ENCODE data around the gene LNP1. TPM values are rescaled to one million over a fixed set of nuclear protein-coding genes. Genes with fewer than 3 reads are reported as not detected.

Gene LNP1
- total RNA-seq, 1 experiment from 2014 or later = 1.8 TPM

- Histone ChIP-seq H3K36me3 (ENCODE audit: control insufficient read depth, insufficient read depth, low read length) (no peaks in the 10 kb centered on the region), H3K4me3 (ENCODE audit: low read depth in 2 of 2, low read length in 2 of 2) (no peak overlapping the region), H3K27me3 (ENCODE audit: control insufficient read depth, insufficient read depth, low read length) (no peaks in the 10 kb centered on the region), H3K9me3 (ENCODE audit: control insufficient read depth, insufficient read depth, low read depth, low read length) (peaks cover 8% of the 10 kb centered on the region; the same call in 1 of the 2 replicates), H3K27ac (ENCODE audit: low read length) (no peak overlapping the region), H3K4me1 (ENCODE audit: control insufficient read depth, insufficient read depth, low read length) (no peaks in the 10 kb centered on the region; the same call in 1 of the 2 replicates)
- in situ Hi-C loops (cut with HindIII; ENCODE audit: low pct_unique_long_range_greater_than_20kb, low sequenced_read_pairs) = no loop called here
- ChIA-PET CTCF (no interaction called here), POLR2A (interaction anchor here (0.5 kb wide), 1 partner anchor 79 kb away, joined by 9 read pairs; no protein-coding TSS in a partner anchor)
- intact Hi-C loops (cut with micrococcal nuclease; ENCODE audit: unreplicated experiment) = loop anchor here (10.0 kb wide), 1 partner anchor 187 kb away; no protein-coding TSS in a partner anchor
- no TSS peak for BruUV-seq (replicated peaks)
- no peak for DNase-seq (ENCODE audit: low read depth, low spot score)
- ATAC-seq = no peak
- TF ChIP-seq CTCF (IDR thresholded peaks at IDR 0.05) = no peak
Observed at GRCh38 chr3:100407977-100408532, 6.7 kb downstream of the LNP1 start.

- ChIA-PET POLR2A (interaction anchor here (0.7 kb wide), 1 partner anchor 679 kb away, joined by 3 read pairs; no protein-coding TSS in a partner anchor), CTCF (no interaction called here)
- Histone ChIP-seq H3K4me3 (ENCODE audit: low read depth in 2 of 2, low read length in 2 of 2) (no peak overlapping the region), H3K27me3 (ENCODE audit: control insufficient read depth, insufficient read depth, low read length) (no peaks in the 10 kb centered on the region), H3K9me3 (ENCODE audit: control insufficient read depth, insufficient read depth, low read depth, low read length) (peaks cover 8% of the 10 kb centered on the region; the same call in 1 of the 2 replicates), H3K27ac (ENCODE audit: low read length) (no peak overlapping the region), H3K36me3 (ENCODE audit: control insufficient read depth, insufficient read depth, low read length) (no peaks in the 10 kb centered on the region), H3K4me1 (ENCODE audit: control insufficient read depth, insufficient read depth, low read length) (no peaks in the 10 kb centered on the region)
- ATAC-seq (no peak), DNase-seq (ENCODE audit: low read depth, low spot score) (no peak)
- in situ Hi-C loops (cut with HindIII; ENCODE audit: low pct_unique_long_range_greater_than_20kb, low sequenced_read_pairs) = no loop called here
- TF ChIP-seq TCF7L2 (IDR thresholded peaks at IDR 0.05; ENCODE audit: low read depth, low read length) (no peak), SIN3A (IDR thresholded peaks at IDR 0.05; ENCODE audit: borderline replicate concordance, insufficient read depth, low read depth, low read length) (no peak), POLR2AphosphoS5 (IDR thresholded peaks at IDR 0.05; ENCODE audit: low read depth, low read length) (no peak), CTCF (IDR thresholded peaks at IDR 0.05) (no peak), REST (IDR thresholded peaks at IDR 0.05; ENCODE audit: insufficient read depth in 1 of 2, low read depth in 2 of 2, low read length in 1 of 2) (no peak)
- intact Hi-C loops (cut with micrococcal nuclease; ENCODE audit: unreplicated experiment) = no loop called here
- BruUV-seq (replicated peaks) = no TSS peak
Observed at GRCh38 chr3:100411091-100411982, 10.0 kb downstream of the LNP1 start.
